Measurements from ENCODE around the gene SPTLC1.

SPTLC1 gene

GRCh38 chr9:92095236-92095635 is 20.0 kb downstream of the SPTLC1 start:
- Histone ChIP-seq H3K79me2 (ENCODE audit: insufficient read depth, low read length) (peaks cover 4% of the 10 kb centered on the region), H3K4me2 (ENCODE audit: low read length) (no peak overlapping the region)

GRCh38 chr9:92094655-92095054 is 20.6 kb downstream of the SPTLC1 start:
- Histone ChIP-seq H4K20me1 (ENCODE audit: insufficient read depth, low read length) (no peaks in the 10 kb centered on the region), H3K79me2 (ENCODE audit: insufficient read depth, low read length) (peaks cover 4% of the 10 kb centered on the region), H2AFZ (ENCODE audit: low read length) (no peak overlapping the region), H3K9ac (ENCODE audit: low read length) (no peak overlapping the region), H3K4me2 (ENCODE audit: low read length) (no peak overlapping the region), H3K27ac (ENCODE audit: low read depth, low read length, poor library complexity, severe bottlenecking) (no peak overlapping the region), H3K4me3 (ENCODE audit: low read depth, low read length, poor library complexity, severe bottlenecking) (no peak overlapping the region), H3F3A (ENCODE audit: insufficient read depth, low read length) (no peaks in the 10 kb centered on the region), H3K27me3 (ENCODE audit: insufficient read depth, low read length) (no peaks in the 10 kb centered on the region), H3K36me3 (ENCODE audit: insufficient read depth, low read length) (peaks cover 6% of the 10 kb centered on the region; the same call in 1 of the 2 replicates), H3K9me2 (ENCODE audit: low read depth, low read length) (no peaks in the 10 kb centered on the region), H3K9me3 (ENCODE audit: low read length) (no peaks in the 10 kb centered on the region), H3K4me1 (ENCODE audit: insufficient read depth, low read length, severe bottlenecking) (no peaks in the 10 kb centered on the region)
- TF ChIP-seq CTCF (IDR thresholded peaks at IDR 0.05; ENCODE audit: low read length) (no peak), EZH2 (IDR thresholded peaks at IDR 0.05; ENCODE audit: borderline replicate concordance, low read length) (no peak)

More at GRCh38 chr9:92095236-92095635, 20.0 kb downstream of the SPTLC1 start:
- Histone ChIP-seq H4K20me1 (ENCODE audit: insufficient read depth, low read length) (no peaks in the 10 kb centered on the region), H2AFZ (ENCODE audit: low read length) (no peak overlapping the region), H3K27ac (ENCODE audit: low read depth, low read length, poor library complexity, severe bottlenecking) (no peak overlapping the region), H3K4me3 (ENCODE audit: low read depth, low read length, poor library complexity, severe bottlenecking) (no peak overlapping the region), H3K27me3 (ENCODE audit: insufficient read depth, low read length) (no peaks in the 10 kb centered on the region), H3F3A (ENCODE audit: insufficient read depth, low read length) (no peaks in the 10 kb centered on the region), H3K9ac (ENCODE audit: low read length) (no peak overlapping the region), H3K4me1 (ENCODE audit: insufficient read depth, low read length, severe bottlenecking) (no peaks in the 10 kb centered on the region), H3K9me2 (ENCODE audit: low read depth, low read length) (no peaks in the 10 kb centered on the region), H3K9me3 (ENCODE audit: low read length) (no peaks in the 10 kb centered on the region), H3K36me3 (ENCODE audit: insufficient read depth, low read length) (peaks cover 5% of the 10 kb centered on the region; the same call in 1 of the 2 replicates)
- no peak for TF ChIP-seq EZH2 (IDR thresholded peaks at IDR 0.05; ENCODE audit: borderline replicate concordance, low read length)
- no peak for TF ChIP-seq CTCF (IDR thresholded peaks at IDR 0.05; ENCODE audit: low read length)

- Histone ChIP-seq H3K4me1 (ENCODE audit: insufficient read depth, low read length, severe bottlenecking) (no peaks in the 10 kb centered on the region), H3K27ac (ENCODE audit: low read depth, low read length, poor library complexity, severe bottlenecking) (no peak overlapping the region), H3K4me3 (ENCODE audit: low read depth, low read length, poor library complexity, severe bottlenecking) (no peak overlapping the region), H3K27me3 (ENCODE audit: insufficient read depth, low read length) (no peaks in the 10 kb centered on the region), H3K4me2 (ENCODE audit: low read length) (no peak overlapping the region), H3K79me2 (ENCODE audit: insufficient read depth, low read length) (no peaks in the 10 kb centered on the region), H3K9me2 (ENCODE audit: low read depth, low read length) (no peaks in the 10 kb centered on the region), H3F3A (ENCODE audit: insufficient read depth, low read length) (no peaks in the 10 kb centered on the region), H3K36me3 (ENCODE audit: insufficient read depth, low read length) (peaks cover 63% of the 10 kb centered on the region), H3K9me3 (ENCODE audit: low read length) (no peaks in the 10 kb centered on the region), H4K20me1 (ENCODE audit: insufficient read depth, low read length) (no peaks in the 10 kb centered on the region), H3K9ac (ENCODE audit: low read length) (no peak overlapping the region), H2AFZ (ENCODE audit: low read length) (no peak overlapping the region)
- TF ChIP-seq EZH2 (IDR thresholded peaks at IDR 0.05; ENCODE audit: borderline replicate concordance, low read length) (no peak), CTCF (IDR thresholded peaks at IDR 0.05; ENCODE audit: low read length) (no peak)
Measured at GRCh38 chr9:92077888-92078287, 37.3 kb downstream of the SPTLC1 start.
